IMR-90 (cell line): ENCODE results near the gene PARK7.

Experiments
- BHLHE40 ChIP-seq: fragments of 150-350 bp; IDR thresholded peaks from 2 replicates; pipeline ENCODE4 v1.6.1; 2016; ENCODE audit warnings: mild to moderate bottlenecking, low read depth, low read length
- CEBPB ChIP-seq: IDR thresholded peaks from 2 replicates; pipeline ENCODE4 v1.6.1; 2012; ENCODE audit warnings: low read depth, low read length, improper control_type of control experiment
- CHD1 ChIP-seq: IDR thresholded peaks from 2 replicates; pipeline ENCODE4 v1.6.1; 2012; ENCODE audit warnings: low read depth, low read length, improper control_type of control experiment
- FOS ChIP-seq: fragments of 150-350 bp; IDR thresholded peaks from 2 replicates; pipeline ENCODE4 v1.6.1; 2016; ENCODE audit warnings: low read depth, low read length
- MAFK ChIP-seq: IDR thresholded peaks from 2 replicates; pipeline ENCODE4 v1.6.1; 2012; ENCODE audit warnings: low read depth, low read length, improper control_type of control experiment
- MXI1 ChIP-seq: IDR thresholded peaks from 2 replicates; pipeline ENCODE4 v1.6.1; 2012; ENCODE audit warnings: low read depth, mild to moderate bottlenecking, low read length, moderate library complexity, borderline replicate concordance
- POLR2A ChIP-seq: IDR thresholded peaks from 2 replicates; pipeline ENCODE4 v1.6.1; 2012; ENCODE audit warnings: mild to moderate bottlenecking, low read depth, low read length
- RAD21 ChIP-seq: IDR thresholded peaks from 2 replicates; pipeline ENCODE4 v1.6.1; 2012; ENCODE audit warnings: low read length, improper control_type of control experiment
- SMC3 ChIP-seq: fragments of 150-350 bp; IDR thresholded peaks from 2 replicates; pipeline ENCODE4 v1.6.1; 2016; ENCODE audit warnings: low read depth, mild to moderate bottlenecking, antibody characterized with exemption, low read length, moderate library complexity
- TF ChIP-seq, protein P1 (sequence below): conservative IDR thresholded peaks from 2 replicates; pipeline ENCODE4 v1.5.1; 2012; ENCODE audit warnings: mild to moderate bottlenecking, low read depth, low read length, improper control_type of control experiment
- TF ChIP-seq, protein P2 (sequence below): fragments of 150-350 bp; IDR thresholded peaks from 2 replicates; pipeline ENCODE4 v1.6.1; 2016; ENCODE audit warnings: low read depth, mild to moderate bottlenecking, low read length, moderate library complexity, borderline replicate concordance
- TF ChIP-seq, protein P3 (sequence below): fragments of 150-350 bp; IDR thresholded peaks from 2 replicates; pipeline ENCODE4 v1.6.1; 2017; ENCODE audit warnings: mild to moderate bottlenecking, antibody characterized with exemption, low read length, low read depth

DNA sequence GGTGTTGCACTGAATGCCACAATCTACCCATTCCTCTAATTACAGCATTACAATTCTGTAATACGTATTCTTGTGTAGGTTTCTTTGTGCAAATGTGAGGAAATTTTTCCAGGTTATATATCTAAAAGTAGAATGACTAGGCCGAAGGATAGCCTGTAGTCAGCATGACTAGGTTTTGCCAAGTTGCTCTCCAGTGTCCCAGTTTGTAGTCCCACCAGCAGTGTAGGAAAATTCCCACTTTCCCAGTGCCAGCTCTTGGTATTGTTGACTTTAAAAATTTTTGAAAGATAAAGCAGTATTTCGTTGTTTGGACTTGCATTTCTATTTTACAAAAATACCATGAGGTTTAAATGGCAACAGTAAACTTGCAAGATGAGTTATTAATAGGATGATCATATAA is 3.0 kb downstream of the PARK7 start:
- no peak for TF ChIP-seq MXI1
- no peak for TF ChIP-seq POLR2A
- TF ChIP-seq, protein P1, sequence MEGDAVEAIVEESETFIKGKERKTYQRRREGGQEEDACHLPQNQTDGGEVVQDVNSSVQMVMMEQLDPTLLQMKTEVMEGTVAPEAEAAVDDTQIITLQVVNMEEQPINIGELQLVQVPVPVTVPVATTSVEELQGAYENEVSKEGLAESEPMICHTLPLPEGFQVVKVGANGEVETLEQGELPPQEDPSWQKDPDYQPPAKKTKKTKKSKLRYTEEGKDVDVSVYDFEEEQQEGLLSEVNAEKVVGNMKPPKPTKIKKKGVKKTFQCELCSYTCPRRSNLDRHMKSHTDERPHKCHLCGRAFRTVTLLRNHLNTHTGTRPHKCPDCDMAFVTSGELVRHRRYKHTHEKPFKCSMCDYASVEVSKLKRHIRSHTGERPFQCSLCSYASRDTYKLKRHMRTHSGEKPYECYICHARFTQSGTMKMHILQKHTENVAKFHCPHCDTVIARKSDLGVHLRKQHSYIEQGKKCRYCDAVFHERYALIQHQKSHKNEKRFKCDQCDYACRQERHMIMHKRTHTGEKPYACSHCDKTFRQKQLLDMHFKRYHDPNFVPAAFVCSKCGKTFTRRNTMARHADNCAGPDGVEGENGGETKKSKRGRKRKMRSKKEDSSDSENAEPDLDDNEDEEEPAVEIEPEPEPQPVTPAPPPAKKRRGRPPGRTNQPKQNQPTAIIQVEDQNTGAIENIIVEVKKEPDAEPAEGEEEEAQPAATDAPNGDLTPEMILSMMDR, result no peak
- no peak for TF ChIP-seq SMC3
- TF ChIP-seq, protein P2, sequence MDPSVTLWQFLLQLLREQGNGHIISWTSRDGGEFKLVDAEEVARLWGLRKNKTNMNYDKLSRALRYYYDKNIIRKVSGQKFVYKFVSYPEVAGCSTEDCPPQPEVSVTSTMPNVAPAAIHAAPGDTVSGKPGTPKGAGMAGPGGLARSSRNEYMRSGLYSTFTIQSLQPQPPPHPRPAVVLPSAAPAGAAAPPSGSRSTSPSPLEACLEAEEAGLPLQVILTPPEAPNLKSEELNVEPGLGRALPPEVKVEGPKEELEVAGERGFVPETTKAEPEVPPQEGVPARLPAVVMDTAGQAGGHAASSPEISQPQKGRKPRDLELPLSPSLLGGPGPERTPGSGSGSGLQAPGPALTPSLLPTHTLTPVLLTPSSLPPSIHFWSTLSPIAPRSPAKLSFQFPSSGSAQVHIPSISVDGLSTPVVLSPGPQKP, result no peak
- TF ChIP-seq, protein P3, sequence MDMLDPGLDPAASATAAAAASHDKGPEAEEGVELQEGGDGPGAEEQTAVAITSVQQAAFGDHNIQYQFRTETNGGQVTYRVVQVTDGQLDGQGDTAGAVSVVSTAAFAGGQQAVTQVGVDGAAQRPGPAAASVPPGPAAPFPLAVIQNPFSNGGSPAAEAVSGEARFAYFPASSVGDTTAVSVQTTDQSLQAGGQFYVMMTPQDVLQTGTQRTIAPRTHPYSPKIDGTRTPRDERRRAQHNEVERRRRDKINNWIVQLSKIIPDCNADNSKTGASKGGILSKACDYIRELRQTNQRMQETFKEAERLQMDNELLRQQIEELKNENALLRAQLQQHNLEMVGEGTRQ, result no peak
- TF ChIP-seq CEBPB, result no peak
- TF ChIP-seq MAFK, result no peak
- no peak for TF ChIP-seq RAD21
- TF ChIP-seq CHD1, result no peak
- TF ChIP-seq BHLHE40, result no peak
- TF ChIP-seq FOS, result no peak
